GM12873 (cell line): Measurements from ENCODE around the gene AKAP8L.

Experiments used
- CTCF ChIP-seq: IDR thresholded peaks from 2 replicates; pipeline ENCODE4 v1.5.1; 2012; ENCODE audit warnings: low read depth, mild to moderate bottlenecking, moderate library complexity, low read length, control low read depth; ENCODE audit not compliant: insufficient read depth; ENCODE audit errors: missing control alignments

The AKAP8L gene

GRCh38 chr19:15436012-15436825, 17.4 kb upstream of the AKAP8L start:
- no peak for TF ChIP-seq CTCF

- no peak for TF ChIP-seq CTCF
Observed at GRCh38 chr19:15433519-15434069, 14.8 kb upstream of the AKAP8L start.

- no peak for TF ChIP-seq CTCF
Observed at GRCh38 chr19:15432629-15433518, 14.1 kb upstream of the AKAP8L start.

- no peak for TF ChIP-seq CTCF
Observed at GRCh38 chr19:15432018-15432494, 13.3 kb upstream of the AKAP8L start.

- TF ChIP-seq CTCF = no peak
Observed at GRCh38 chr19:15431396-15432017, 12.7 kb upstream of the AKAP8L start.

- TF ChIP-seq CTCF = no peak
Observed at GRCh38 chr19:15430526-15431120, 11.8 kb upstream of the AKAP8L start.
